ENCODE measurements around the gene PRSS38.

DNA sequence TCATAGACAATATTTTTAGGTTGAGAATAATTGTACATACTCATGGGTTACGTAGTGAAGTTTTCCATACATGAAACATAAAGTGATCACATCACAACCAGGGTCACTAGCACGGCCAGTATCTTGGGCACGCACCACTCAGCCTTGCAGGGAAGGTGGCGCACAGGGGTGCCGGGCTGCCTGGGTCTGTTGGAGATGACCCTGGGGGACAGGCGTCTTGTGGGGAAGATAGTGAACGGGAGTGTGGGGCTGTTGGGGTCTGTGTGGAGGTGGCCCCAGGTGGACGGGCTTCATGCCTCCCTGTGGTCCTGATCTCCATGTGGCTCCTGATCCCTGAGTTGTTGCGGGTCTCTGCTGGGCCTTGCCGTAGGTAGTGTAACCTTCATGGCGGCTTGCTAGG lies 38.3 kb upstream of the PRSS38 start:
- no peak for TF ChIP-seq EZH2 (IDR thresholded peaks at IDR 0.05)
- no peak for TF ChIP-seq POLR2AphosphoS5 (IDR thresholded peaks at IDR 0.05; ENCODE audit: borderline replicate concordance, low read depth, low read length)
- no peak for TF ChIP-seq FOXP2 (optimal IDR thresholded peaks at IDR 0.05; ENCODE audit: control extremely low read depth, extremely low read length, insufficient read depth)
